Peyer's patch (tissue), 4 donors: ENCODE data around the gene FIBP. TPM values are rescaled to one million over a fixed set of nuclear protein-coding genes. Genes with fewer than 3 reads are reported as not detected.

Experiments
- DNase-seq, 3 donors: peaks; one replicate each; pipeline ENCODE4 v3.0.0-alpha.2; 2017 to 2019
- H3K27ac ChIP-seq, 4 donors: fragments of 200-600 bp; sonication (generic); one replicate each; pipeline ENCODE4 v1.5.1; 2016 to 2019
- H3K27me3 ChIP-seq, 2 donors: fragments of 200-600 bp; sonication (generic); one replicate each; pipeline ENCODE4 v1.5.1; 2019
- H3K36me3 ChIP-seq, 3 donors: fragments of 200-600 bp; sonication (generic); one replicate each; pipeline ENCODE4 v1.5.1; 2016 to 2019
- H3K4me1 ChIP-seq, 4 donors: fragments of 200-600 bp; sonication (generic); one replicate each; pipeline ENCODE4 v1.5.1; 2016 to 2019
- H3K4me3 ChIP-seq, 4 donors: fragments of 200-600 bp; sonication (generic); 1 replicate in 3 of 4; 2 replicates in 1 of 4; pipeline ENCODE4 v1.5.1; 2016 to 2019; ENCODE audit warnings: mild to moderate bottlenecking in 1 of 4
- H3K9me3 ChIP-seq, 4 donors: fragments of 200-600 bp; sonication (generic); one replicate each; pipeline ENCODE4 v1.5.1; 2016 to 2019; ENCODE audit warnings: mild to moderate bottlenecking in 1 of 4
- CTCF ChIP-seq, 6 experiments: fragments of 450-650 bp in 4 of 6; fragments of 200-600 bp in 2 of 6; sonication (generic) in 1 of 6; IDR thresholded peaks; one replicate each; pipeline ENCODE4 v1.5.1; 2017 to 2019; ENCODE audit warnings: antibody characterized with exemption in 6 of 6, mild to moderate bottlenecking in 3 of 6, moderate library complexity in 1 of 6
- POLR2A ChIP-seq, 2 donors: fragments of 450-650 bp; IDR thresholded peaks; one replicate each; pipeline ENCODE4 v1.5.1; 2017; ENCODE audit warnings: antibody characterized with exemption in 2 of 2, mild to moderate bottlenecking in 2 of 2, moderate library complexity in 2 of 2
- total RNA-seq, 4 donors: library from RNA; depleted of rRNA; stranded (reverse); fragments of >200 nt; gene quantifications; one replicate each; pipeline ENCODE4 v1.1.0, GENCODE V29; 2016

Gene FIBP
- total RNA-seq, 4 donors from 2014 or later: 100 to 173 (median 122) TPM

- H3K9me3 ChIP-seq: no peaks in the 10 kb centered on the region
- H3K36me3 ChIP-seq: no peaks in the 10 kb centered on the region
- TF ChIP-seq CTCF (IDR thresholded peaks at IDR 0.05) (peak in 2 of 6 experiments; percentile 24), POLR2A (IDR thresholded peaks at IDR 0.05) (no peak)
- no peak overlapping the region for H3K4me3 ChIP-seq
- no peak for DNase-seq
- H3K4me1 ChIP-seq: peaks cover 0 to 27% (median under 1%) of the 10 kb centered on the region in 4 donors
- H3K27me3 ChIP-seq: no peaks in the 10 kb centered on the region
- H3K27ac ChIP-seq: peak overlapping the region in 1 of 4 donors; percentile 49
Observed at GRCh38 chr11:65911682-65912568, 23.7 kb upstream of the FIBP start.

- Histone ChIP-seq H3K27me3 (no peaks in the 10 kb centered on the region), H3K27ac (no peak overlapping the region), H3K4me1 (peaks cover 0 to 5% (median 0%) of the 10 kb centered on the region in 4 donors), H3K9me3 (no peaks in the 10 kb centered on the region), H3K36me3 (no peaks in the 10 kb centered on the region), H3K4me3 (no peak overlapping the region)
- no peak for DNase-seq
- TF ChIP-seq POLR2A (IDR thresholded peaks at IDR 0.05) (no peak), CTCF (IDR thresholded peaks at IDR 0.05) (no peak)
Observed at GRCh38 chr11:65907878-65908277, 19.6 kb upstream of the FIBP start.

GRCh38 chr11:65906602-65907001, 18.3 kb upstream of the FIBP start:
- H3K27ac ChIP-seq: no peak overlapping the region
- H3K4me3 ChIP-seq: no peak overlapping the region
- no peak for DNase-seq
- no peaks in the 10 kb centered on the region for H3K27me3 ChIP-seq
- H3K4me1 ChIP-seq: peaks cover 0 to 4% (median 0%) of the 10 kb centered on the region in 4 donors
- TF ChIP-seq POLR2A (IDR thresholded peaks at IDR 0.05) (no peak), CTCF (IDR thresholded peaks at IDR 0.05) (no peak)
- no peaks in the 10 kb centered on the region for H3K9me3 ChIP-seq
- no peaks in the 10 kb centered on the region for H3K36me3 ChIP-seq

- no peaks in the 10 kb centered on the region for H3K9me3 ChIP-seq
- H3K27me3 ChIP-seq: peaks cover 0 to 5% of the 10 kb centered on the region in 2 donors
- no peak overlapping the region for H3K4me3 ChIP-seq
- no peak for TF ChIP-seq CTCF (IDR thresholded peaks at IDR 0.05)
- TF ChIP-seq POLR2A (IDR thresholded peaks at IDR 0.05): no peak
- peaks cover 10 to 21% (median 15%) of the 10 kb centered on the region in 4 donors for H3K4me1 ChIP-seq
- no peak for DNase-seq
- H3K36me3 ChIP-seq: no peaks in the 10 kb centered on the region
- H3K27ac ChIP-seq: no peak overlapping the region
Observed at GRCh38 chr11:65903715-65904114, 15.4 kb upstream of the FIBP start.

- no peak for TF ChIP-seq POLR2A (IDR thresholded peaks at IDR 0.05)
- TF ChIP-seq CTCF (IDR thresholded peaks at IDR 0.05): no peak
- no peak for DNase-seq
- Histone ChIP-seq H3K27ac (no peak overlapping the region), H3K27me3 (peaks cover 0 to 5% of the 10 kb centered on the region in 2 donors), H3K4me1 (peaks cover 10 to 22% (median 15%) of the 10 kb centered on the region in 4 donors), H3K4me3 (no peak overlapping the region), H3K9me3 (no peaks in the 10 kb centered on the region), H3K36me3 (no peaks in the 10 kb centered on the region)
Observed at GRCh38 chr11:65903068-65903481, 14.8 kb upstream of the FIBP start.
